Kidney tubule cell (primary cell): ENCODE results near the gene MRAP2.

Experiments
- DNase-seq: peaks from one replicate; pipeline ENCODE4 v3.0.0-alpha.2; 2018; ENCODE audit warnings: low spot score

MRAP2 gene

GRCh38 chr6:84033523-84034451 lies at the start of gene MRAP2:
MRAP2 (plus strand) TSS chr6:84033772; CDS start chr6:84055319, 21,547 bp downstream.
- peak; percentile 45 for DNase-seq

- DNase-seq, result no peak
These were observed 49.2 kb upstream of the MRAP2 start for GRCh38 chr6:83984411-83984810.

DNA sequence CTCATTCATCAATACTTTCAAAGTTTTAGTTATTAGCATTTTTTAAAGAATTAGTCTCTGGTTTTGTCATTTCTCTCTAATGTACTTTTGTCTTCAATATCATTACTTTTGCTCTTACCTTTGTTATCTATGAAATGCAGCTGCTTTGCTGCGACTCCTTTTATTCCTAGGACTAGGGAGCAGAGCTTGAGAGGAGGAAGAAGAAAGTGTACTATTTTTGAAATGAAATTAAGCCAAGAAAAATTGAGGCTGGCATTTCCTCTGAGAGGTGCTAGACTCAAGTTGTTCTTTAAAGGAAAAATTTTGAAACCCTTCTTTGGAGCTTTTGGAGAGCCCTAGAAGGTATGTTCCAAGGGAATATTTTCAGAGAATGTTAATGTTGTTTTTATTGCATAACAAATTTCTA lies 48.3 kb upstream of the MRAP2 start:
- no peak for DNase-seq

DNA sequence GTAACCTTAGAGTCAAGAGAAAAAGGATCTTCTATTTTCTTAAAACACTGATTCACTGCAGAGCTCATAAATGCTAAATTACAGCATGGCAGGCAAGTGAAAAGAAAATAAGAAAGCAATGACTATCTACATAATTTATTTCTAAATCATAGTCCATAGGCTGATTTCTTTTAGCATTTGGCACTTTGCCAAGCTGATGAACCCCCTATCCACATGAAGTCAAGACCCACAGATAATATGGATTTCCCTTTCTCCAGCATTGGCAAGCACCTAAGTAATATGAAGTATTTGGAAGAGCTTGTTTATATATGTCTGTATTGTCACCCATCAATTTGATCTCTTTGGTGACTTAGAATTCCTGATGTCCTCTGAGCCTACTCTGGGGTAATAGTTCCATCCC lies 47.9 kb upstream of the MRAP2 start:
- no peak for DNase-seq

DNA sequence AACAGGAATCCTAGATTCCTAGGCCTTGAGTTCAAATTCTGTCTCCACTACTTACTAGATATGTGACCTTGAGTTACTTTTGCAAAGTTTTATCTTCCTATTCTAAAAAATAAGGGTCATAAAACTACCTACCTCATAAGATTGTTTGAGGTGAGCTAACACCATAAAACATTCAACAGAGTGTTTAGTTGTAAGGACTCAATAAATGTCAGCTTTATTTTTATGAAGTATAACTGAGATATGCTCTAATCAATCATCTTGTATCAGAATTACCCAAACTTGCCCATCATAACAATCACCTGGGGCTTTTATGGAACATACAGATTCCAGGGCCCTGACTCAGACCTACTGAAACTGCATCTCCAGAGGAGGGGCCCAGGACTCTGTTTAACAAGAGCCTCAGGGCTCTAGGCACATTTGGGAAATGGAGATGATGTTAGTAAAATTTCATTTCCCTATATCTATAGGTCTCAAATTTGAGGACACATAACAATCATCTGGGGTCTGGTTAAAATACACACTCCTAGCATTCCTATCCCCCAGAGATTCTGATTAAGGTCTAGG lies 35.5 kb upstream of the MRAP2 start:
- DNase-seq, result no peak

DNA sequence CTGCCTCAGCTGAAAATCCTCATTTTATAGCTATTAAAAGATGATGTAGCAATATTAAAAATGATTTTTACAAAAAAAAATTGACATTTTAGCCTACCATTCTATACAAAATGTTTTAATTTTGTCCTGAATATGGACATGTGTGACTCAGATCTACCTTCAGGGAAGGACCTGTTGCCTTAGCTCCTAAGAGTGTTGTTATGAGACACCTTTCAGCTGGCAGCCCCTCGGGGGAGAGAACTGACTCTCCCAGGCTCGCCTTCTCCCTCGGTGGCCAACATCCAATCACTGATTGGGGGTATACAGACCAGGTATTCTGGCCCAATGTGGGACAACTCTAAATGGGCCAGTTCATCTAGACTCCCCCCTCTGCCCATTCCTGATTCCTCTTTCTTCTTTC lies 32.5 kb upstream of the MRAP2 start:
- no peak for DNase-seq

- no peak for DNase-seq
These were observed 31.3 kb upstream of the MRAP2 start for GRCh38 chr6:84002226-84002625.

DNA sequence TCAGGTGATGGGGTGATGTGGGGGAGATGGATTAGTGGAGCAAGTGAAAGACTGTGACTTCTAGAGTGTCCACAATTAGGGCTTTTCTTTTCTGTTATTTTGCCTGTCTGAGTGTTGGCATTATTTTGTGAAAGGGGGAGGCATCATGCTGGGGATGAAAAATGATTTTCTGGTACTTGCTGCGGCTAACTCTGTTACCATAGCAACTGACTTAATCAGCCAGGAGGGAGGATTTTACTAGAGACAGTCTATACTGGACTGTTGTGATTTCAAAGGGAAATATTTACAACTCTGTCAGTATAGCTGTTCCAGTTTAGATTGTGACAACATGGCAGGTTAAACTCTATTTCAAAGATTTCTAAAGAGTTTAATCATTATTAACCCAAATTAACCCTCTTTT lies 30.4 kb upstream of the MRAP2 start:
- no peak for DNase-seq

DNA sequence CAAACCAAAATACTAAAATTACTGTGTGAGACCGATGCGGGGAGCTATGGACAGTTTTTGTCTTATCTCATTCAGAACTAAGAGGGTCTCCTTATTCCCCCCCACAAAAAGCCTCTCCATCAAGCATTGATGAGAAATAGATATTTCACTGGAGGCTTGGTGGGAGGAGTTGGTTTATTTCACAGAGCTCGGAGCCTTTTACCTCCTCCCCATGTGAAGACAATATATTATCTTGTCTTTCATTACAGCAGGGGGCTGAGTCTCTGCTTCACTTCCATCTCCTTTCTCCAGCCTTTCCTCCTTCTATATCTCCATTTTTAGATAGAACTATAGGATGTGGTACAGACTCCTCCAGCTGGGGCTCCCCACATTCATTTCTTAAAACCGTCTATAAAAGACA lies 29.9 kb upstream of the MRAP2 start:
- DNase-seq, result no peak

DNA sequence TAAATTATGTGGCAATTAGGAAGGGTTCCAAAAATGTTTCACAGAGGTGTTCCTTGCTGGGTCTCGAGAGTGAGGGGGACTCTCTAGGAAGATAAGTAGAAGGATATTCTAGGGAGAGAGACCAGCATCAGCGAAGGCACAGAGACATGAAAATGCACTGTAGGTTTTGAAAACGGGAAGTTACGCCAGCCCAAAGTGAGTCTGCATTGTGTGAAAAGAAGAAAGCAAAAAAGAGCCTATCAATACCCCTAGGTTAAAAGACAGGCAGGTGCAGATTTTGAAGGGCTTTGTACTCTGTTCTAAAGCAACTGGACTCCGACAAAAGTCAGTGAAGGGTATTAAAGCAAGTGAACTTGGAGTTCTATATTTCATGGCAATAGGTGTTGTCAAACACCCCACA lies 25.7 kb upstream of the MRAP2 start:
- DNase-seq, result no peak

- DNase-seq, result no peak
These were observed 20.2 kb upstream of the MRAP2 start for GRCh38 chr6:84013354-84013753.

DNA sequence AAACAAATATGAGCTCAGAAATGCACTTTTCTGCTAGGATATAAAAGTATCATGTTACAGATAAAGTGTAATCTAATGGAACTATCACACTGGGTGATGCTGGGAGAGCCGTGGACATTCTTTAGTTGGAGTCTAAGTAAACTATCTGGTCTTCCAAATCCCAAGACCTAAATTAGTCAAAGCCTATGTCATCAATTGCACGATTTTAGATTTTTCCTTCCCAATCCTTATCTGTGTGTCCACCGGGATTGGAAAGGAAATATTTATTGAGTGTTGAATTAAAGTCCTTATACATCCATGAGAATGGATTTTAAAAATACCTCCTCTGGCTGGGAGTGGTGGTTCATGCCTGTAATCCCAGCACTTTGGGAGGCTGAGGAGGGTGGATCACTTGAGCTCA lies 19.6 kb upstream of the MRAP2 start:
- no peak for DNase-seq

- DNase-seq, result no peak
These were observed 17.5 kb upstream of the MRAP2 start for GRCh38 chr6:84016029-84016428.

DNA sequence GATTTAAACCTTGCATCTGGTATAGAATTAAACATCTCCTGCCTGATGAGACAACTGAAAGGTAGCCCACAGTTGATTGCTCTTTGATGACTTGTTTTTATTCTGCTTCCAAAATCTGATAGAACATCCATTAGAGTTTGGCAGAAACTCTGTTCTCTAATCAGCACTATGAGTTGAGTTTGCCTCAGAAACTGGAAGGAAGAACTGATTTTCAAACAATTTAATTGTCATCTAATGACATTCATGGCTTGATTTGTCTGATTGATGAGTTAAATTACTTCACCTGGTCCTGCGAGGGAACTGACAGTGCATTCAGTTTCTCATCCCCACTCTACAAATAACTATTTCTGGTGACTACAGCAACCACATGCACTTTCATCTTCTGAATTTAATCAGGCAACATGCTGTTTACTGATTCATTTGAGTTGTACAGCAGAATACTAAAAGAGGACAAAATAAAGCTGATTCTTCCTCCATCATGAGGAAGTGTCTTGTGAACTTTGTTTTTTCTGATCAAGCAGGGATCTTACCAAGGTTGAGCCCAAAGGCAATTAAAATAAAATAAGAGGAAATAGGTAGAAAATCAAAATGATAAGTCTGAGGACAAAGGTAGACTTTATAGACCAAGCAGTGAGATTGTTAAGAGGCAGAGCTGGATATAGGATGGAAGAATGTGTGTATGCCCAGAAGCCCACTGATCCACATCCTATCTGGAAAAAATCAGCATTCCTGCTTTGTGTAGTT lies 15.7 kb upstream of the MRAP2 start:
- no peak for DNase-seq

GRCh38 chr6:84018453-84019061 lies 15.0 kb upstream of the MRAP2 start:
- DNase-seq, result peak; percentile 80

DNA sequence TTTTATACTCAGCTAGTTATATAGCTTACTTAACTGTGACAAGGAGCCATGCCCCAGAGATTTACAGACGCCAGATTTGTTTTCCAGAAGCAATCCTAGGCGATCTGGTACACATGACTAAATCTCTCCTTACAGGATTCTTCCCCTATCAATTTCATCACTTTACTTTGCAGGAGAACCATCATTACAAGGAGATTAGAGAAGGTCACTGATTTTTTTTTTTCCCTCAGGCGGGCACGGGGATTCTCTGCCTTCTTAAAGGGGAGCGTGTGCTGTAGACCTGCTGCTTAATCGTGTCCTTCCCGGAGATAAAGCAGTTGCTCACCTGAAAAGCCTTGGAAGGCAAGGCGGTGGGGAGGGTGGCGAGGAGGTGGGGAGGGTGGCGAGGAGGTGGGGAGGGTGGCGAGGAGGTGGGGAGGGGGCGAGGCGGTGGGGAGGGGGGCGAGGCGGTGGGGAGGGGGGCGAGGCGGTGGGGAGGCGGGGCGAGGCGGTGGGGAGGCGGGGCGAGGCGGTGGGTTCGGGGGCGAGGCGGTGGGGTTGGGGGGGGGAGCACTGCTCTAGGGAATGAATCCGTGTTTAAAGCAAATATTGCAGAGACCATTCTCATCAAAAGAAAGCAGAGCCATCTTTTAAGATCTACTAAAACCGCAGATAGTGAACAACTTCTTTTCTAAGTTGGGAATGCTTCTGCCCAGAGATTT lies 14.3 kb upstream of the MRAP2 start:
- DNase-seq, result no peak

DNA sequence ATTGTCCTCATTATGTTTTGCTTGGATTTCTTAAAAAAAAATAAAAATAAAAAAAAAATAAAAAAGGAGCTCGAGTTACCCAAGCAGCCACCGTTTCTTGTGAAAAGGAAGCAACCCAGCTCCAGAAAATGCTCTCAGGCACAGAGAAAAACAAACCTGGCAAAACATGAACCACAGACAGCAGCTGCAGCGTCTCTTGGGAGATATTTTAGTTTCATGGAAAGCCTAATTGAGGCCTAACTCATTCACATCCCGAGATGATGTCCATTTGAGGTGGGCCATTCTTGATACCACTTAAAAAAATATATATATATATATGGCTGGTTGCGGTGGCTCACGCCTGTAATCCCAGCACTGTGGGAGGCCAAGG lies 13.7 kb upstream of the MRAP2 start:
- DNase-seq, result no peak

DNA sequence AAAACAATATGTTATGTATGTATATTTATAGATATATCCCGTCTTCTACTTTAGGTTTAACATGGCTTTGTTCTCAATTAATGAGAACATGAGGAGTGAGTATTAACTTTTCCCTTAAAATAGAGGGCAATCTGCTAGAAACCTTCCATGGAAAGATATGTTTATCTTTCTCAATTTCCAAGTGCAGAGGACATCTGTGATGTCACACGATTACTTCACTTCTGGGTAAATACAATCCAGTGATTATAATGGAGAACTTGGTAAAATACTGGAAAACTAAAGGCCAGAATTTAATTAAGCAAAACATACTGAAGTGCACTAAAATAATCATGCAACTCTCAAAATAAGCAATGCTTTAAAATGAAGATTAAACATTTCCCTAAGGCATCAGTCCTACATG lies 11.9 kb upstream of the MRAP2 start:
- DNase-seq, result no peak

- DNase-seq, result peak; percentile 75
These were observed 6.8 kb upstream of the MRAP2 start for GRCh38 chr6:84026721-84027164.

- DNase-seq, result peak; percentile 83
These were observed 6.0 kb upstream of the MRAP2 start for GRCh38 chr6:84027340-84028181.

DNA sequence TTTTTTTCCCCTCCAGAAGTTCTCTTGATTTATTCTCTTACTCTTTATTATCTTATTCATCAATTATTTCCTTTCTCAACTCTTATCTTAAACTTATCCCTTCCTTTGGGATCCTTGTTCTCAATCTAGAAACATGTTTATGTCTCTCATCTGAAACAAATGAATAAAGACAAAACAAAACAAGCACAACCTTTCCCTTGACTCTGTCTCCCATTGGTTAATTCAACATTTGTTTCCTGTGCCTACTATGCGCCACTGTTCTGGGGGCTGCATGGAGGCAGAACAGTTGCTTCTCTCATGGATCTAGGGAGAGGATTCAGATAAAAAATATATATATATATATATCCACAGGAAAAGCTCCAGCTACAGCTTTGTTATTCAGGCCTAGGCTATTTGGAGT lies 5.2 kb upstream of the MRAP2 start:
- no peak for DNase-seq
